Fibroblast of villous mesenchyme (primary cell): ENCODE measurements around the gene PTRHD1. TPM values are rescaled to one million over a fixed set of nuclear protein-coding genes. Genes with fewer than 3 reads are reported as not detected.

Experiments used
- DNase-seq: peaks from one replicate; pipeline ENCODE4 v3.0.0-alpha.2; 2010; ENCODE audit warnings: low read depth
- H3K4me3 ChIP-seq: 2 replicates; pipeline ENCODE4 v1.5.1; 2011; ENCODE audit warnings: low read depth, mild to moderate bottlenecking, low read length
- total RNA-seq: library from RNA; depleted of rRNA; stranded (reverse); fragments of >200 nt; gene quantifications from 2 replicates; pipeline ENCODE4 v1.2.3, GENCODE V29; 2012
- TF ChIP-seq, protein P1 (sequence below): IDR thresholded peaks from 2 replicates; pipeline ENCODE4 v1.5.1; 2012; ENCODE audit warnings: low read depth, mild to moderate bottlenecking, low read length; ENCODE audit not compliant: insufficient read depth

The PTRHD1 gene
- total RNA-seq, 1 donor = 15.1 TPM

DNA sequence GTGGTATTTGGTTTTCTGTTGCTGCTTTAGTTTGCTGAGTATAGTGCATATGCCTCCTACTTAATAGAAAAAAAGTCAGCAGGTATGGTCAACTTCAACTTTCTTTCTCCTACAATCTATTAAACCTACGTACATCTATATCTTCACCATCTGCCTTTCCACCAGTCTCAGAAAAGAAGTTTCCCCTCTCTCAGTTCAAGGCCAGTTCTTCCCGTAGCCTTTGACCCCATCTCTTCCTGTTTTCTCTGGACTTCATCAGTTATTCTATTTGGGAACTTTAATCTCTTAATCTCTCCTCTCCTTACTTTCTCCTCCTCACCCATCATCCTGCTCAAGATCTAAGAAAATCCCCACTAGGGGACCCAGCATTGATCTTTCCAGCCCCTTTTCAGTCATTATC lies 5.7 kb downstream of the PTRHD1 start:
- H3K4me3 ChIP-seq = no peak overlapping the region
- DNase-seq = no peak
- TF ChIP-seq, protein P1, sequence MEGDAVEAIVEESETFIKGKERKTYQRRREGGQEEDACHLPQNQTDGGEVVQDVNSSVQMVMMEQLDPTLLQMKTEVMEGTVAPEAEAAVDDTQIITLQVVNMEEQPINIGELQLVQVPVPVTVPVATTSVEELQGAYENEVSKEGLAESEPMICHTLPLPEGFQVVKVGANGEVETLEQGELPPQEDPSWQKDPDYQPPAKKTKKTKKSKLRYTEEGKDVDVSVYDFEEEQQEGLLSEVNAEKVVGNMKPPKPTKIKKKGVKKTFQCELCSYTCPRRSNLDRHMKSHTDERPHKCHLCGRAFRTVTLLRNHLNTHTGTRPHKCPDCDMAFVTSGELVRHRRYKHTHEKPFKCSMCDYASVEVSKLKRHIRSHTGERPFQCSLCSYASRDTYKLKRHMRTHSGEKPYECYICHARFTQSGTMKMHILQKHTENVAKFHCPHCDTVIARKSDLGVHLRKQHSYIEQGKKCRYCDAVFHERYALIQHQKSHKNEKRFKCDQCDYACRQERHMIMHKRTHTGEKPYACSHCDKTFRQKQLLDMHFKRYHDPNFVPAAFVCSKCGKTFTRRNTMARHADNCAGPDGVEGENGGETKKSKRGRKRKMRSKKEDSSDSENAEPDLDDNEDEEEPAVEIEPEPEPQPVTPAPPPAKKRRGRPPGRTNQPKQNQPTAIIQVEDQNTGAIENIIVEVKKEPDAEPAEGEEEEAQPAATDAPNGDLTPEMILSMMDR = no peak

DNA sequence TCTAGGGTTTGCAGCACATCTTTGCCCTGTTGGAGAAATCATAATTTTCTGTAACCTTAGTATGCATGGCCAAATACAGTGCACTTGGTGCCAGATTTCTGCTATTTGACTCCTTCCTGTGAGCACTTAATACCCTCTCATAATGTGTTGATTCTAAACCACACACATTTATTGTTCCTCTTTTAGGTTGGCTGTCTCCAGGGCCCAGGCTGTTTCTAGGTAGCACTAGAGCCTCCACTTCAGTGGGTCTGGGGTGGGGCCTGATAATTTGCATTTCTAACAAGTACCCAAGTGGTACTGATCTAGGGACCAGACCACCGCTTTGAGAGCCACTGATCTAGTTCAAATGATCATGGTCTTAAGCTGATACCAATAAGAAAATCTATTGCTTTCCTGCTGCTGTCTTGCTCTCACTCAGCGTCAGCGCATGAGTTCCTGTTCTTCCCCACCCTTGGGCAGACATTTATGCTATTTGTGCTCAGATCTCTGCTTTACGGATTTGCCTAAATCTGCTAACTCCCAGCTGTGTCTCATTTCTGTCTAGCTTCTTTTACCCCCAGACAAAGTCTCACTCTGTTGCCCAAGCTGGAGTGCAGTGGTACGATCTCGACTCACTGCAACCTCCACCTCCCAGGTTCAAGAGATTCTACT lies 7.4 kb downstream of the PTRHD1 start:
- H3K4me3 ChIP-seq = no peak overlapping the region
- TF ChIP-seq, protein P1 = no peak
- DNase-seq = no peak

DNA sequence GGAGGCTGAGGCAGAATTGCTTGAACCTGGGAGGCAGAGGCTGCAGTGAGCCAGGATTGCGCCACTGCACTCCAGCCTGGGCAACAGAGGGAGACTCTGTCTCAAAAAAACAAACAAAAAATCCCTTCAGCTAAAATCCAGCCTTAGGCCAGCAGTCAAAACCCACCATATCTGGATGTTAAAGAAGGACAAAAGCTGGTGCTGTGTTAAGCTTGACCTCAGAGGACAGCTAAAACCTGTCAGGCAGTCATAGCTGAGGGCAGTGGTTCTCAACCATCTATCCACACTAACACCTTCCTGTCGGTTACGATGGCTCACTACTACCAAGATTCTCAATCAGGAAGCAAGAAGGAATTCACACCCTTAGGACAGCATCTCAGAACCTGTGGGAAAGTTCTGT lies 9.6 kb downstream of the PTRHD1 start:
- no peak for DNase-seq
- TF ChIP-seq, protein P1 = no peak
- H3K4me3 ChIP-seq = no peak overlapping the region

DNA sequence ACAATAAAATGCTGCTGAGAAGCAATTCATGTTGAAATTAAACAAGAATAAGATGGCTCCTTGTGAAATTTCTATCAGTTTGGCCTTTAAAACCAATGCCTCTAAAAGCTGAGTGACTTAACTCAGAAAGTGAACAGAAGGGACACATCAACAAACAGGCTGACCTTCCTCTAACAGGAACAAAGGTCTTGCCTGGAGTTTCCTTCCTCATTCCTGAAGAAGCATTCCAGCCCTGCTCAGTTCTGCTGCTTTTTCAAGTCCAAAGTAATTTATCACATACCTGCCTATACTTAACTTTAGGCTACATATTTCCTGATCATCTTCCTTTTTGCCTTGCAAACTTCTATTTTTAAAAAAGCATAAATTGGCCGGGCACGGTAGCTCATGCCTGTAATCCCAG lies 14.1 kb downstream of the PTRHD1 start:
- TF ChIP-seq, protein P1 = no peak

DNA sequence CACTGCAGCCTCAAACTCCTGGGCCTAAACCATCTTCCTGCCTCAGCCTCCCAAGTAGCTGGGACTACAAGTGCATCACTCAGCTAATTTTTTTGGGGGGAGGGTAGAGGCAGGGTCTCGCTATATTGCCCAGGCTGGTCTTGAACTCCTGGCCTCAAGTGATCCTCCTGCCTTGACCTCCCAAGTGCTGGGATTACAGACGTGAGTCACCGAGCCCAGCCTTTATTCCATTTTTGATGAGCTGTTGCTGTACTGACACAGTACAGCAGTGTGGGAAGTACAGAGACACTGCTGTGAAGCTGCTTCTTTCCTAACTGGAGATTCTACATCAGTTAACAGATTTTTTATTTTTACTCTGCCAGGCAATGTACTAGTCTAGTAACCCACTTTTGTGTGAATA lies 18.8 kb downstream of the PTRHD1 start:
- TF ChIP-seq, protein P1 = no peak
- no peak overlapping the region for H3K4me3 ChIP-seq
- no peak for DNase-seq

More for the DNA sequence above, 14.1 kb downstream of the PTRHD1 start:
- DNase-seq = no peak
- no peak overlapping the region for H3K4me3 ChIP-seq

DNA sequence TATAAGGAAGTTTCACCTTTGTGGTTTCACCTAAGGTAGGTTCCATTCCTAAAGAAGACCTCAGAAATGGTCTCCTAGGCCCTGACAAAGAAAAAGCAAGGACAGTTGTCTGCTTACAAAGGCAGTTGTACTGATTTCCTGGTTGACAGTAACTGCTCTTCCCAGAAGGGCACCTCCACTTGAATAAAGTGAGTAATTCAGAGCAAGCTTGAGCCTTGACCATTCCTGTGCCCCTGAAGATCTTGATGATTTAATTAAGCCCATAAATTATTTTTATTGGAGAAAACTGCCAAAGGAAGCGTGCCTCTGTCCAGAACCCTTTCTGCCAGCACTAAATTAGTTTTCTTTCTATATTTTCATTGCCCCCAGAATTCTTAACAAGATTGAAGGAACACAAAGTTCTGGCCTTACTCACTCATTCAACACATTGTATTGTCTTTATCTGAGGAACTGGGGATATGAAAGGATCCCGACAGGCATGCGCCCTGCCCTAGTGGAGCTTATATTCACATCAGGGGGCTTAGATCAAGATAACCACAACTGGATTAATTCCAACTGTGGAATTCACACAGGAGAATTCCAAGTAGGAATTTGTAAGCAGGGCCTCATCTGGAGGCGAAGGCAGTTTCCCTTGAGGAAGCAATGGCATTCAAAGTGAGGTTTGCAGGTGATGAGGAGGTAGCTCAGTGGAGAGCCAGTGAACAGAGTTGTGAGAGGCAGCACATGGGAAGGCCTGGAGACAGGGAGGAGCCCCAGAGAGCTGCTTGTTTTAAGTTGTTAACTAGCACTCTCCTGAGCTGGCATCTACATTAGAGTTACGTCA lies 21.2 kb downstream of the PTRHD1 start:
- TF ChIP-seq, protein P1 = no peak
- no peak for DNase-seq

More for the DNA sequence above, 21.2 kb downstream of the PTRHD1 start:
- H3K4me3 ChIP-seq = no peak overlapping the region
